HepG2 (cell line): ENCODE data around the gene ENG. TPM values are rescaled to one million over a fixed set of nuclear protein-coding genes. Genes with fewer than 3 reads are reported as not detected.

Source experiments
- ATAC-seq: fragments of 200-7000 bp; cut with Tn5 transposase; 3 replicates; pipeline ENCODE4 v1.9.1; 2020; ENCODE audit warnings: mild to moderate bottlenecking, moderate library complexity
- BruUV-seq: library from RNA; stranded (reverse); fragments of 400-500 nt; replicated peaks from 2 replicates; lab custom pipeline; 2021; lab: Mats Ljungman, UMichigan
- CTCF ChIA-PET: fragments of 300-600 bp; formaldehyde crosslinking; extraction: SDS; loops from one replicate; lab custom pipeline; 2021; ENCODE audit warnings: low total read pairs, inconsistent platforms, low intra/inter-chr PET ratio; lab: Yijun Ruan, JAX
- POLR2A ChIA-PET: fragments of 350-600 bp; sonication (Branson Sonifier 250); formaldehyde crosslinking; loops from one replicate; lab custom pipeline; 2020; ENCODE audit warnings: antibody characterized with exemption, inconsistent platforms; lab: Yijun Ruan, JAX
- DNase-seq: peaks from one replicate; pipeline ENCODE4 v3.0.0-alpha.2; 2015; ENCODE audit warnings: low spot score
- FAIRE-seq: peaks from 3 replicates; lab custom pipeline; 2011; peaks lifted over from hg19 to GRCh38; lab: Jason Lieb, UNC
- H2AFZ ChIP-seq: one replicate; pipeline ENCODE4 v1.6.1; 2011; ENCODE audit warnings: low read length, inconsistent platforms
- H3K27ac ChIP-seq: fragments of 300-600 bp; 3 replicates; pipeline ENCODE4 v1.8.0; 2011; ENCODE audit warnings: mixed run types, mild to moderate bottlenecking, mixed read lengths, low read length, inconsistent platforms; ENCODE audit not compliant: insufficient read depth; ENCODE audit errors: extremely low read length
- H3K27me3 ChIP-seq, 2 experiments: fragments of 200-600 bp in 1 of 2; 2 replicates in 1 of 2; 3 replicates in 1 of 2; pipeline versions ENCODE4 v1.6.0 to v1.8.0; 2011; ENCODE audit warnings: low read length in 2 of 2, mild to moderate bottlenecking in 2 of 2, moderate library complexity in 2 of 2, inconsistent platforms in 1 of 2; ENCODE audit not compliant: insufficient read depth in 2 of 2, control insufficient read depth in 1 of 2
- H3K36me3 ChIP-seq, 2 experiments: fragments of 200-600 bp in 1 of 2; replicated peaks in 1 of 2; 2 replicates in 1 of 2; 3 replicates in 1 of 2; pipeline versions ENCODE4 v1.5.1 to v1.8.0; 2011; ENCODE audit warnings: low read length in 2 of 2, inconsistent platforms in 1 of 2; ENCODE audit not compliant: insufficient read depth in 2 of 2, control insufficient read depth in 1 of 2
- H3K4me1 ChIP-seq: 2 replicates; pipeline ENCODE4 v1.5.1; 2012; ENCODE audit warnings: low read length, inconsistent platforms; ENCODE audit not compliant: insufficient read depth
- H3K4me2 ChIP-seq: 2 replicates; pipeline ENCODE4 v1.6.0; 2011; ENCODE audit warnings: low read depth, low read length, inconsistent platforms
- H3K4me3 ChIP-seq, 3 experiments: fragments of 200-600 bp in 1 of 3; sonication (generic), shearing (Covaris generic) in 1 of 3; replicated peaks in 1 of 3; 2 replicates each; pipeline ENCODE4 v1.5.1; 2011 to 2016; ENCODE audit warnings: low read length in 3 of 3, inconsistent platforms in 2 of 3, low read depth in 2 of 3, mild to moderate bottlenecking in 2 of 3, control low read depth in 1 of 3, mixed read lengths in 1 of 3; ENCODE audit not compliant: insufficient read depth in 1 of 3
- H3K79me2 ChIP-seq: one replicate; pipeline ENCODE4 v1.6.1; 2011; ENCODE audit warnings: low read length, inconsistent platforms; ENCODE audit not compliant: insufficient read depth
- H3K9ac ChIP-seq: 2 replicates; pipeline ENCODE4 v1.6.0; 2011; ENCODE audit warnings: mild to moderate bottlenecking, low read depth, low read length, inconsistent platforms; ENCODE audit not compliant: insufficient read depth
- H3K9me3 ChIP-seq: 2 replicates; pipeline ENCODE4 v1.5.1; 2012; ENCODE audit warnings: mild to moderate bottlenecking, low read length
- H4K20me1 ChIP-seq: 2 replicates; pipeline ENCODE4 v1.6.0; 2011; ENCODE audit warnings: inconsistent platforms, mild to moderate bottlenecking, low read length, moderate library complexity; ENCODE audit not compliant: insufficient read depth
- DMAP1 ChIP-seq: IDR thresholded peaks from 2 replicates; pipeline ENCODE4 v1.6.1; 2016
- HOXD1 ChIP-seq: sonication (generic); formaldehyde crosslinking; IDR thresholded peaks from 2 replicates; pipeline ENCODE4 v1.5.0; 2020; ENCODE audit warnings: missing genetic modification reagents
- ISX ChIP-seq: sonication (generic); formaldehyde crosslinking; conservative IDR thresholded peaks from 2 replicates; pipeline ENCODE4 v1.5.0; 2020; ENCODE audit warnings: missing genetic modification reagents
- KAT2B ChIP-seq: fragments of 150-350 bp; IDR thresholded peaks from 2 replicates; pipeline ENCODE4 v1.6.1; 2014; ENCODE audit warnings: low read depth, low read length, borderline replicate concordance
- MXD1 ChIP-seq: sonication (generic); formaldehyde crosslinking; IDR thresholded peaks from 2 replicates; pipeline ENCODE4 v1.4.0; 2020; ENCODE audit warnings: mild to moderate bottlenecking, missing genetic modification reagents
- RBM22 ChIP-seq: fragments of 200-400 bp; formaldehyde crosslinking; optimal IDR thresholded peaks from 2 replicates; pipeline ENCODE3; 2017; ENCODE audit warnings: mild to moderate bottlenecking, low read length, moderate library complexity
- WGBS: methylation state at CpG from one replicate; pipeline ENCODE4 v1.1.6; 2017; ENCODE audit warnings: low lambda C conversion rate; 5-methylcytosine and 5-hydroxymethylcytosine counted together
- in situ Hi-C: cut with HindIII; loops from 2 replicates; pipeline ENCODE4 v1.10.0; 2017; ENCODE audit warnings: low pct_unique_long_range_greater_than_20kb; ENCODE audit not compliant: extremely low pct_ligation_motif_present
- intact Hi-C: fragments of 100-400 bp; cut with micrococcal nuclease; formaldehyde crosslinking; loops from one replicate; pipeline ENCODE4 v1.10.0; 2022; ENCODE audit not compliant: unreplicated experiment
- polyA plus RNA-seq, 8 experiments: library from polyadenylated mRNA; depleted of rRNA in 3 of 8; stranded (reverse) in 7 of 8; unstranded in 1 of 8; fragments of >200 nt; fragmentation: Illumina TruSeq in 4 of 8; extraction: Trizol in 4 of 8; gene quantifications; 2 replicates each; pipeline versions ENCODE4 v1.2.1 to v1.2.3, GENCODE V29; 2011 to 2016; ENCODE audit warnings: low read depth in 4 of 8, missing spikeins in 1 of 8, mixed read lengths in 1 of 8; ENCODE audit not compliant: insufficient read depth in 1 of 8
- total RNA-seq, 5 experiments: library from RNA; depleted of rRNA; stranded (reverse); fragments of >200 nt; fragmentation: Illumina TruSeq; extraction: Trizol; gene quantifications; 2 replicates each; pipeline ENCODE4 v1.2.3, GENCODE V29; 2016; ENCODE audit warnings: low read depth in 1 of 5
- TF ChIP-seq, protein P1 (sequence below): sonication (generic); formaldehyde crosslinking; IDR thresholded peaks from 2 replicates; pipeline ENCODE4 v1.5.0; 2020; ENCODE audit warnings: missing genetic modification reagents
- TF ChIP-seq, protein P2 (sequence below): sonication (generic); formaldehyde crosslinking; IDR thresholded peaks from 2 replicates; pipeline ENCODE4 v1.8.0; 2022; ENCODE audit warnings: missing genetic modification reagents, low read depth, mild to moderate bottlenecking, borderline replicate concordance

The ENG gene
- total and polyA plus RNA-seq, 2 of the 13 experiments (the other 11 are each of a cell fraction or from before 2014, with no cell fraction given), result 0.02 to 1.1 TPM

- no peaks in the 10 kb centered on the region for H3K9me3 ChIP-seq
- H3K79me2 ChIP-seq, result peaks cover 7% of the 10 kb centered on the region
- H3K9ac ChIP-seq, result no peak overlapping the region
- peaks cover 8% of the 10 kb centered on the region; the same call in 1 of the 2 replicates for H4K20me1 ChIP-seq
- FAIRE-seq (no peak), ATAC-seq (no peak), DNase-seq (no peak)
- no peak overlapping the region for H3K4me3 ChIP-seq
- H2AFZ ChIP-seq, result no peak overlapping the region
- POLR2A ChIA-PET, result no interaction called here
- H3K27ac ChIP-seq, result no peak overlapping the region
- H3K4me1 ChIP-seq, result peaks cover 32% of the 10 kb centered on the region
- in situ Hi-C loops, result loop anchor here (5.0 kb wide), 1 partner anchor 45 kb away; the partner anchor contains the start of gene TOR2A
- intact Hi-C loops, result no loop called here
- no peaks in the 10 kb centered on the region for H3K36me3 ChIP-seq
- WGBS, result 63% methylated on average over 3 of the region's 4 CpGs
- peaks cover 1 to 32% of the 10 kb centered on the region in 2 experiments; a peak in 2 of 5 replicates for H3K27me3 ChIP-seq
- no peak overlapping the region for H3K4me2 ChIP-seq
- BruUV-seq, result no TSS peak
- TF ChIP-seq HOXD1 (no peak), ISX (CRISPR knock-in tag) (no peak), RBM22 (no peak), DMAP1 (no peak), MXD1 (no peak), KAT2B (no peak)
- TF ChIP-seq, protein P1, sequence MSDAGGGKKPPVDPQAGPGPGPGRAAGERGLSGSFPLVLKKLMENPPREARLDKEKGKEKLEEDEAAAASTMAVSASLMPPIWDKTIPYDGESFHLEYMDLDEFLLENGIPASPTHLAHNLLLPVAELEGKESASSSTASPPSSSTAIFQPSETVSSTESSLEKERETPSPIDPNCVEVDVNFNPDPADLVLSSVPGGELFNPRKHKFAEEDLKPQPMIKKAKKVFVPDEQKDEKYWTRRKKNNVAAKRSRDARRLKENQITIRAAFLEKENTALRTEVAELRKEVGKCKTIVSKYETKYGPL (CRISPR knock-in tag), result no peak
- TF ChIP-seq, protein P2, sequence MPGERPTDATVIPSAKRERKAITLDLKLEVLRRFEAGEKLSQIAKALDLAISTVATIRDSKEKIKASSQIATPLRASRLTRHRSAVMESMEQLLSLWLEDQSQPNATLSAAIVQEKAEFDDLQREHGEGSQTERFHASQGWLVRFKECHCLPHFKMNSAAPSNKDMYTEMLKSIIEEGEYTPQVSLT (CRISPR knock-in tag), result no peak
- CTCF ChIA-PET, result no interaction called here
These were observed 72.7 kb downstream of the ENG start for GRCh38 chr9:127781806-127782205.
